Muscle layer of colon (tissue), 2 donors: ENCODE results near the gene TSHZ3.

Experiments
- H3K27ac ChIP-seq: one replicate; pipeline ENCODE4 v1.7.0; 2013; ENCODE audit warnings: low read depth, mild to moderate bottlenecking, low read length, moderate library complexity
- H3K27me3 ChIP-seq, 2 donors: one replicate each; pipeline ENCODE4 v1.7.0; 2013; ENCODE audit warnings: low read length in 2 of 2, mild to moderate bottlenecking in 2 of 2; ENCODE audit not compliant: insufficient read depth in 2 of 2, control insufficient read depth in 1 of 2
- H3K36me3 ChIP-seq: one replicate; pipeline ENCODE4 v1.7.0; 2013; ENCODE audit warnings: mild to moderate bottlenecking, low read length; ENCODE audit not compliant: insufficient read depth
- H3K4me1 ChIP-seq: one replicate; pipeline ENCODE4 v1.7.0; 2013; ENCODE audit warnings: mild to moderate bottlenecking, low read length; ENCODE audit not compliant: insufficient read depth
- H3K4me3 ChIP-seq, 2 donors: one replicate each; pipeline ENCODE4 v1.7.0; 2013; ENCODE audit warnings: low read length in 2 of 2, low read depth in 1 of 2, mild to moderate bottlenecking in 1 of 2, moderate library complexity in 1 of 2
- H3K9ac ChIP-seq: one replicate; pipeline ENCODE4 v1.7.0; 2013; ENCODE audit warnings: low read length
- H3K9me3 ChIP-seq: one replicate; pipeline ENCODE4 v1.7.0; 2013; ENCODE audit warnings: mild to moderate bottlenecking, low read length
- donor health status: abdominal sarcoma.
- donor health status: Adenocarcinoma of cecum.

The TSHZ3 gene

DNA sequence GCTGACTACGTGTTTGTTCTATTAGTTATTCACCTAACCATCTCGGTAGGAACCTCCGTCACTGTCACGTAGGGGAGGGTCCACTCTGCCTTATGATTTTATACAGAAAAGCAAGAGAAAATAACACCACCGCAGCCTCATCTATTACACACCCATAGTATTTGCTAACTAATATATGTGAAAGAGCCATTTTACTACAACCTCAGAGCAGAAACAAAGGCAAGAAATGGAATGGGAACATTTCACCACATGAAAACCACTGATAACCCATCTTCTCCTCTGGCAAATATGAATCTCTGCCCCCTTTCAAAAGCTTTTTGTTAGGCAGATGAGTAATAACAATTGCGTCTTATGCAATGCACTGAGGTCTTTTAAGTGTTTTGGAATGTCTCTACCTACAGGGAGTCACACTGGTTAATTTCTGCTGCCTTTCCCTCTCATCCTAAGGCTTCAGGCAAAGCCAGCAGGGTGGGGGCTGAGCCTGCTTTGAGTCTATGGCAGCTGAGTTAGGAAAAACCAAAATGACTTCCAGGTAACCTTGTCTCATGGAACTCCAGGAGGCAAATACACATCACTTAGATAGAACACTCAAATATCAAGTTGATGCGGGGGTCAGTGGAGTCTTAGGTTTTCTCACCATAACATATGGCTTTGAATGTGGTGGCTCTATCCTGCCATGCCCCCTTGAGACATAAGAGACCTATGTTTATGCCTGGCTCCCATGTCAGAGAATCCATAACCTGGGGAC is 15.0 kb downstream of the TSHZ3 start:
- no peaks in the 10 kb centered on the region for H3K9me3 ChIP-seq
- H3K27ac ChIP-seq: no peak overlapping the region
- H3K27me3 ChIP-seq: no peaks in the 10 kb centered on the region
- H3K9ac ChIP-seq: no peak overlapping the region
- H3K4me1 ChIP-seq: peaks cover 92% of the 10 kb centered on the region
- H3K4me3 ChIP-seq: no peak overlapping the region
- H3K36me3 ChIP-seq: no peaks in the 10 kb centered on the region

GRCh38 chr19:31332096-31332495 is 17.1 kb downstream of the TSHZ3 start:
- Histone ChIP-seq H3K27me3 (no peaks in the 10 kb centered on the region), H3K4me1 (peaks cover 89% of the 10 kb centered on the region), H3K27ac (peak overlapping the region; percentile 41), H3K36me3 (no peaks in the 10 kb centered on the region), H3K9me3 (no peaks in the 10 kb centered on the region), H3K4me3 (peak overlapping the region in 1 of 2 donors; percentile 28), H3K9ac (no peak overlapping the region)

- Histone ChIP-seq H3K9ac (no peak overlapping the region), H3K27me3 (no peaks in the 10 kb centered on the region), H3K36me3 (no peaks in the 10 kb centered on the region), H3K9me3 (no peaks in the 10 kb centered on the region), H3K4me1 (peaks cover 89% of the 10 kb centered on the region), H3K4me3 (peak overlapping the region in 1 of 2 donors; percentile 28), H3K27ac (peak overlapping the region; percentile 41)
Observed at GRCh38 chr19:31331536-31331935, 17.7 kb downstream of the TSHZ3 start.

GRCh38 chr19:31330761-31331160 is 18.5 kb downstream of the TSHZ3 start:
- no peak overlapping the region for H3K27ac ChIP-seq
- peaks cover 86% of the 10 kb centered on the region for H3K4me1 ChIP-seq
- H3K9ac ChIP-seq: no peak overlapping the region
- H3K27me3 ChIP-seq: no peaks in the 10 kb centered on the region
- H3K9me3 ChIP-seq: no peaks in the 10 kb centered on the region
- peak overlapping the region in 1 of 2 donors; percentile 7 for H3K4me3 ChIP-seq
- no peaks in the 10 kb centered on the region for H3K36me3 ChIP-seq

- H3K9ac ChIP-seq: no peak overlapping the region
- H3K9me3 ChIP-seq: no peaks in the 10 kb centered on the region
- H3K27me3 ChIP-seq: no peaks in the 10 kb centered on the region
- no peak overlapping the region for H3K27ac ChIP-seq
- H3K4me3 ChIP-seq: no peak overlapping the region
- peaks cover 81% of the 10 kb centered on the region for H3K4me1 ChIP-seq
- H3K36me3 ChIP-seq: no peaks in the 10 kb centered on the region
Observed at GRCh38 chr19:31330237-31330636, 19.0 kb downstream of the TSHZ3 start.

GRCh38 chr19:31329819-31330218 is 19.4 kb downstream of the TSHZ3 start:
- Histone ChIP-seq H3K27me3 (no peaks in the 10 kb centered on the region), H3K4me1 (peaks cover 77% of the 10 kb centered on the region), H3K27ac (no peak overlapping the region), H3K9me3 (no peaks in the 10 kb centered on the region), H3K9ac (no peak overlapping the region), H3K4me3 (no peak overlapping the region), H3K36me3 (no peaks in the 10 kb centered on the region)

DNA sequence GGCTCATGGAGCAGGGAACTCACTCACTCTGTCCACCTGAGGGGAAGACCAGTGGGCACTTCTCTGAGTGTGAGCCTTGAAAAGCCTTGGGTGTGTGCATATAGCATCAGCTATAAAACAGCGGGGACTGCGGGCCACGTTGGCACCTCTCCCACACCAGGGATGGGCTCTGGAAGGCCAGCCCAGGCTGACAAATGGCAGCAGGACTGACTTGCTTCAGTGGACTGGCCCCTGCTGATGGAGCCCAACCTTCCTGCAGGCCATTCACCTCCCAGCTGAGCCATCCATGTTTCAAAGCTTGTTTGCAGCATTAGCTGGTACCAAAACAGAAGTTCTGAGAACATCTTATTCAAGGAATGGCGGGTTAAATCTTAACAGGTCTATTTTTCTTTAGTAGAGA is 21.0 kb downstream of the TSHZ3 start:
- peaks cover 61% of the 10 kb centered on the region for H3K4me1 ChIP-seq
- H3K9me3 ChIP-seq: no peaks in the 10 kb centered on the region
- no peaks in the 10 kb centered on the region for H3K36me3 ChIP-seq
- no peak overlapping the region for H3K4me3 ChIP-seq
- H3K9ac ChIP-seq: no peak overlapping the region
- no peak overlapping the region for H3K27ac ChIP-seq
- no peaks in the 10 kb centered on the region for H3K27me3 ChIP-seq

DNA sequence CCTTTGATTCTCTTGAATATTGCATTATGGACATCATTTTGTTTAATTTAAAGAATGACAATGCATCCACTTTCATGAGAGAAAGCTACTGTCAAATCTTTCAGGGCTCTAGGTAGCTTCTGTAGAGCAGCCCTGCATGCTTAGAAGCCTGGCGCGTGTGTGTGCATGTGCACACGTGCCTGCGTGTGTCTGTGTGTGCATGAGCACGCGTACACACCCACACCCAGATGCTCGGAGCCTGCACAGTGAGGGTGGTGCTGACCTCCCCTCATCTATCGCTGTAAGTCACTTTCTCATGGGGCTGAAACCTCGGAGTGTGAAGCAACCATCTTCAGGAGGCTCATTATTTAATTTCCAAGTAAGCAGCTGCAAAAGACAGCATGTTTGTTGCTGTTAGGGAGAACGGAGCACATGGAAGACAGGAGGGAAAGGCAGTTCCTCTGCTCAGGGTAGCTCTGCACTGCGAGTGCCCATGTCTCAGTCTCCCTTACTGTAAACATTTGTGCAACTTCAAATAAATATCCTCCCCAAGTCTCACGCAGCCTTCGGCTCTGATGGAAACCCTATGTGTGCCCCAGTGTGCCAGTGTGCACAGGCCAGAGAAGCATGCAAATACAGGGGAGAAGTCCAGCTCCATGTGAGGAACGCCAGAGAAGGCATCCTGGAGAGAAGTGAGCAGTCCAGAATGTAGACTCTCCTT is 22.8 kb downstream of the TSHZ3 start:
- Histone ChIP-seq H3K36me3 (no peaks in the 10 kb centered on the region), H3K27ac (peak overlapping the region; percentile 9), H3K9ac (no peak overlapping the region), H3K4me3 (peak overlapping the region in 1 of 2 donors; percentile 30), H3K9me3 (no peaks in the 10 kb centered on the region), H3K27me3 (no peaks in the 10 kb centered on the region), H3K4me1 (peaks cover 45% of the 10 kb centered on the region)

DNA sequence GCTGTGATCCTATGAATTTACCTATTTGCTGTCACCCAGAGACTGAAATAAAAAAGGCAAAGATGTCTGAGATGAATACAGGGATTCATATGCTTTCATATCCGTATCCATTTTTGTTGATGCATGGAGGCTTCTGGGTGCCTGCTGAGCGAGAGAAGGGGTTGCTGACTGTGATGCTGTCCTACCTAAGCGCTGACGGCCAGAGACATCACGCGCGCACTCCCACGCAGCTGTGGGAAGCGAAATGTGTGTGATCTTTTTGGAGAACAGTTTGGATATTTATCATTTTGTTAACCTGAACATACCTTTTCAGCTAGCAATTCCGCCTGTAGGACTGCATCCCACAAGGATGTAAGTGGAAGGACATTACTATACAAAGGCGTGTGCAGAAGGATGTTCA is 23.9 kb downstream of the TSHZ3 start:
- H3K27ac ChIP-seq: no peak overlapping the region
- H3K4me1 ChIP-seq: peaks cover 34% of the 10 kb centered on the region
- H3K27me3 ChIP-seq: no peaks in the 10 kb centered on the region
- no peak overlapping the region for H3K4me3 ChIP-seq
- H3K9me3 ChIP-seq: no peaks in the 10 kb centered on the region
- no peak overlapping the region for H3K9ac ChIP-seq
- peaks cover 6% of the 10 kb centered on the region for H3K36me3 ChIP-seq

GRCh38 chr19:31319465-31319864 is 29.8 kb downstream of the TSHZ3 start:
- no peaks in the 10 kb centered on the region for H3K9me3 ChIP-seq
- peaks cover 42% of the 10 kb centered on the region for H3K4me1 ChIP-seq
- no peaks in the 10 kb centered on the region for H3K27me3 ChIP-seq
- H3K9ac ChIP-seq: no peak overlapping the region
- no peak overlapping the region for H3K27ac ChIP-seq
- H3K4me3 ChIP-seq: no peak overlapping the region
- H3K36me3 ChIP-seq: peaks cover 7% of the 10 kb centered on the region

- Histone ChIP-seq H3K9me3 (no peaks in the 10 kb centered on the region), H3K4me3 (no peak overlapping the region), H3K9ac (no peak overlapping the region), H3K36me3 (peaks cover 7% of the 10 kb centered on the region), H3K4me1 (peaks cover 42% of the 10 kb centered on the region), H3K27me3 (no peaks in the 10 kb centered on the region), H3K27ac (no peak overlapping the region)
Observed at GRCh38 chr19:31318790-31319425, 30.3 kb downstream of the TSHZ3 start.
